Subcutaneous preadipocyte (primary cell): ENCODE measurements around the gene PCDHGB5. TPM values are rescaled to one million over a fixed set of nuclear protein-coding genes. Genes with fewer than 3 reads are reported as not detected.

ENCODE experiments used
- total RNA-seq: library from RNA; depleted of rRNA; stranded (reverse); fragments of >200 nt; gene quantifications from 2 replicates; pipeline ENCODE4 v1.2.3, GENCODE V29; 2012

The PCDHGB5 gene
- total RNA-seq = 8.8 and 12.1 TPM in 2 replicates

GRCh38 chr5:141397756-141398551 is at the start of gene PCDHGB5:
PCDHGB5 (plus strand) TSS chr5:141397947; CDS start chr5:141398128, 181 bp downstream.

GRCh38 chr5:141349917-141350619 is 47.7 kb upstream of the PCDHGB5 start, which contains the start of gene PCDHGB1:
PCDHGB1 (plus strand) TSS chr5:141350099; CDS start chr5:141350261, 162 bp downstream.

GRCh38 chr5:141354900-141355469 is 42.8 kb upstream of the PCDHGB5 start, which contains the start of gene PCDHGA4:
PCDHGA4 (plus strand) TSS chr5:141355021; CDS start chr5:141355108, 87 bp downstream.

GRCh38 chr5:141359790-141360426 is 37.8 kb upstream of the PCDHGB5 start, which contains the start of gene PCDHGB2:
PCDHGB2 (plus strand) TSS chr5:141359994; CDS start chr5:141360136, 142 bp downstream.

GRCh38 chr5:141363952-141364660 is 33.6 kb upstream of the PCDHGB5 start, which contains the start of gene PCDHGA5:
PCDHGA5 (plus strand) TSS chr5:141364162; CDS start chr5:141364331, 169 bp downstream.

GRCh38 chr5:141369994-141370848 is 27.5 kb upstream of the PCDHGB5 start, which contains the start of gene PCDHGB3:
PCDHGB3 (plus strand) TSS chr5:141370242; CDS start chr5:141370395, 153 bp downstream.

GRCh38 chr5:141373673-141374317 is 24.0 kb upstream of the PCDHGB5 start, which contains the start of gene PCDHGA6:
PCDHGA6 (plus strand) TSS chr5:141373891; CDS start chr5:141374084, 193 bp downstream.

GRCh38 chr5:141382469-141383294 is 15.1 kb upstream of the PCDHGB5 start, which contains the start of gene PCDHGA7:
PCDHGA7 (plus strand) TSS chr5:141382742; CDS start chr5:141382900, 158 bp downstream.

GRCh38 chr5:141387557-141388311 is 10.0 kb upstream of the PCDHGB5 start, which contains the start of gene PCDHGB4:
PCDHGB4 (plus strand) TSS chr5:141387698; CDS start chr5:141387885, 187 bp downstream.

GRCh38 chr5:141392429-141393198 is 5.1 kb upstream of the PCDHGB5 start, which contains the start of gene PCDHGA8:
PCDHGA8 (plus strand) TSS chr5:141392633; CDS start chr5:141392814, 181 bp downstream.

GRCh38 chr5:141402553-141403243 is 5.0 kb downstream of the PCDHGB5 start, which contains the start of gene PCDHGA9:
PCDHGA9 (plus strand) TSS chr5:141402778; CDS start chr5:141402953, 175 bp downstream.

GRCh38 chr5:141407790-141408505 is 10.2 kb downstream of the PCDHGB5 start, which contains the start of gene PCDHGB6:
PCDHGB6 (plus strand) TSS chr5:141408021; CDS start chr5:141408203, 182 bp downstream.

GRCh38 chr5:141412854-141413539 is 15.2 kb downstream of the PCDHGB5 start, which contains the start of gene PCDHGA10:
PCDHGA10 (plus strand) TSS chr5:141412987; CDS start chr5:141413176, 189 bp downstream.

GRCh38 chr5:141417494-141418172 is 19.9 kb downstream of the PCDHGB5 start, which contains the start of gene PCDHGB7:
PCDHGB7 (plus strand) TSS chr5:141417677; CDS start chr5:141417860, 183 bp downstream.

